T-helper 2 cell (primary cell): Measurements from ENCODE around the gene GGT6.

Experiments
- DNase-seq, 5 experiments: peaks; one replicate each; pipeline versions ENCODE4 v3.0.0 to v3.0.0-alpha.2; 2012 to 2022

GGT6 gene

DNA sequence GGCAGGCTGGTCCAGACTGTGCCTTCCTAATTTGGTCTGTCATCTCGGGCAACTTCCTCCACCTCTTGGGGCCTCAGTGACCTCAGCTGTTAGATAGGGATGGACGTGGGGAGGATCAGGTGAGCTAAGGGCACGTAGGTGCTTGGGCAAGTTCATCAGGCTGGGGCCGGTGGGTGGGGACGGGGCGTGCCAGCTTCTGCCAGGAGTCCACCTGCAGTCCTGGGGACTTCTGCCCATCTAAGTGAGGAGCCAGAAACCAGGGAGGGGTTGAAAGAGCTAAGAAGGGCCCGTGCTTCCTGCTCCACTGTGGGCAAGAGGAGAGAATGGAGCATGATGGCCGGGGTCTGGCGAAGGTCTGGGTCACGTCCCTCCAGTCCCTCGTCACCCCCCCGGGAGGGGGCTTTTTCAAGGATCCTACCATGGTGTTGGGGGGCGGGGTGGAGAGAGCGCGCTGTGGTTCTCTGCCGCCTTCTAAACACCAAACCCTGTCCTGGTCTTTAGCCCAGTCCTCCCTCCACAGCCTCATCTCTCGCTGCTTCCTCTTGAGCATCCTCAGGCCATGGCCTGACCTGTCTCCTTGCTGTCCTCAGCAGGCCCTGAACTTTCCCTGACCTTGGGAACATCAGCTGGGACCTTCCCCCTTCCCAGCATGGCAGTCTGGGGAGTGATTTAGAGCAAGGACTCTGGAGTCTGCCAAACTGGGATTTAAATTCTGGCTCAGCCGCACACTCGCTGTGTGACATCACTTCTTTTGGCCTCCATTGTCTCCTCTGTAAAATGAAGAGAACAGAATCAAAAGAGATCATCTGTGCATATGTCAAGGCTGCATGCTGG lies 40.1 kb downstream of the GGT6 start:
- DNase-seq, result no peak

DNA sequence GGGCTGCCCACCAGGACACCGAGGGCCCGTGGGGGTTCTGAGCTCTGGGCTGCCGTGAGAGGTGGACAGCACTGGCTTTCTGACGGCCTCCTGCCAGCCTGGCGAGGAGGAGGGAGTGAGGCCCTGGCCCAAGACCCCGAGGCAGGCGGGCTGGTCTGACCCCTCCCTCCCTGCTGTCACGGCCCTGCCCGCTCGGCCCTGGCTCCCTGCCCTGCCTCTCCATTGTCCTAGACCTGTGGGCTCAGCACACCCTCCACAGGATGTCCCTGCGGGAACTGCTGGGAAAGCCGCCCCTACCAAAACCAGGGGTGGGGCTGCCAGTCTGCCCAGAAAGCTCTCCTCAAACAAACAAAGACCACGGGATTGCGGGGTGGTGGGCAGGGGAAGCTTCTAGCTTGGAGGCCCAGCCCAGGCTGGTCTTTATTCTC lies 41.0 kb downstream of the GGT6 start:
- DNase-seq, result no peak

GRCh38 chr17:4518901-4519300 lies 41.5 kb downstream of the GGT6 start:
- DNase-seq, result no peak

DNA sequence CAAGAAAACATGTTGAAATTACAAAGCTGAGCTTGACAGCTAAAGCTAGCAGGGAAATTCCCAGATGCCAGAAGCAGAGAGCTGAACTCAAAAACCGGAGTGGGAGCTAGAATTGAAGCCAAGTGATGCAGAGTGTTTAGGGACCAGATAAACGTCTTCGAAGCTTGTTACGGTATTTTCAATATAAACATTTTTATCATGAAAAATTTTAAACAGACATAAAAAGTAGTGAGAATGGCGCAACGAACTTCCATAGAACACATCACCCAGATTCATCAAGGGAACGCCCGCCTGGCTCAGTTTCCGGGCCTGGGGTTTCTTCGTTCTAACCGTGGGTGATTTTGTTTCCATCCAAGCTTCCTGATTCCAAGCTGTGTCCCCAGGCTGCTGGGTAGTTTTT lies 43.6 kb downstream of the GGT6 start:
- DNase-seq, result no peak

GRCh38 chr17:4515501-4515900 lies 44.9 kb downstream of the GGT6 start:
- no peak for DNase-seq

GRCh38 chr17:4514779-4515178 lies 45.6 kb downstream of the GGT6 start:
- no peak for DNase-seq

DNA sequence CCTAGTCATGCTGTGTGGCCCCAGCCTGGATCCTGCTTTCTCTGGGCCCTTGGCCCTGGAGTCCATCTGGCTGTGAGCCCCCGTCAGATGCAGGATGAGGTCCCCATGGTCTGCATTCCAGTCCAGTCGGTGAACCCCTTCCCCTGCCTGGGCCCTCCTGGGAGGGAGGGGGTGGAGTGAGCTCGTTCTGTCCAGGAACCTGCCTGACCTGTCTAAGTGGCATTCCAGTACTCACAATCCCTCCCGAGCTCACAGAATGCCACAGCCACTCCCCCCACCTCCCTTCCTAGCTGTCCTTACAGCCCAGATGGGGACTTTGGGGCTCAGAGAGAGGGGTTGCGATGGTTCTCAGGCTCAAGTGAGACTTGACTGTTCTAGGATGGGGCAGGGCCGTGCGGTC lies 46.2 kb downstream of the GGT6 start:
- DNase-seq, result no peak

DNA sequence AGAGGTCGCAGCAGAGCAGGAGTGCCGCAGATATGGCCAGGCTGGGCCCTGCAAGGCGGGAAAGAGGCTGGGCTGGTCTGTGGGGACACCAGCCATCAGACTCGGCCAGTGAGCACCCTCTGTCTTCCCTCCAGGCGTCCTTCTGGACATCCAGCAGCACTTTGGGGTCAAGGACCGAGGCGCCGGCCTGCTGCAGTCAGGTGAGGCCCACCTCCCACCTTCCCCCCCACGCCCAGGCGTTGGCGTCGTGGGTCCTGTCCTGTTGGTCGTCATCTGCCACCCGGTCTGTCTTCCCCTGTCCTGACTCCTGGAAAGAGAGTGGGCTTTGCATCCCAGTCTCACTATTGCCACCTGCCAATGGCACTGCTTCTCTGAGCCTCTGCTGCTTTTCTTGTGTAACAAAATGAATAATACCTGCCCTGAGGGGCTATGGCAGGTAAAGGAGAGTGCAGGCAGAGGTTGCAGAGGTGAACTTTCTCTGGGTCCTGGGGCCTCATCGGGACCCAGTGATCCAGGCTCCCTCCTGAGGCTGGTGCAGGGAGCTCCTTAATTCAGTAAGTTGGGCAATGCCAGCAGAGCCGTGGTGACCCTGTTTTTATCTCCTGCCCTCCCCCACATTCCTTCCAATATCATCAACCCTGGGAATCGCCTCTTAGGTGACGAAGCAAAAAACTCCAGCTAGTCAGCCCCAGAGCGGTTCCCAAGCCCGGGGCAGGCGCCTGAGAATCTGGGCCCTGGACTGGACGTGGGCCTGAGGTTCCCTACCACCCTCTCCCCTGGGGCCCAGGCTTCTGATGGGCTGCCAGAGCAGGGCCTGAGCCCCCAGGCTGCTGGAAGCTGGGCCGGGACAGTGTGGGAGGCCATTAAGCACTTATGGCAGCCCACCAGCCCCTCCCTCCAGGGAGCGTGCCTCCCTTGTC lies 47.0 kb downstream of the GGT6 start:
- DNase-seq, result no peak

DNA sequence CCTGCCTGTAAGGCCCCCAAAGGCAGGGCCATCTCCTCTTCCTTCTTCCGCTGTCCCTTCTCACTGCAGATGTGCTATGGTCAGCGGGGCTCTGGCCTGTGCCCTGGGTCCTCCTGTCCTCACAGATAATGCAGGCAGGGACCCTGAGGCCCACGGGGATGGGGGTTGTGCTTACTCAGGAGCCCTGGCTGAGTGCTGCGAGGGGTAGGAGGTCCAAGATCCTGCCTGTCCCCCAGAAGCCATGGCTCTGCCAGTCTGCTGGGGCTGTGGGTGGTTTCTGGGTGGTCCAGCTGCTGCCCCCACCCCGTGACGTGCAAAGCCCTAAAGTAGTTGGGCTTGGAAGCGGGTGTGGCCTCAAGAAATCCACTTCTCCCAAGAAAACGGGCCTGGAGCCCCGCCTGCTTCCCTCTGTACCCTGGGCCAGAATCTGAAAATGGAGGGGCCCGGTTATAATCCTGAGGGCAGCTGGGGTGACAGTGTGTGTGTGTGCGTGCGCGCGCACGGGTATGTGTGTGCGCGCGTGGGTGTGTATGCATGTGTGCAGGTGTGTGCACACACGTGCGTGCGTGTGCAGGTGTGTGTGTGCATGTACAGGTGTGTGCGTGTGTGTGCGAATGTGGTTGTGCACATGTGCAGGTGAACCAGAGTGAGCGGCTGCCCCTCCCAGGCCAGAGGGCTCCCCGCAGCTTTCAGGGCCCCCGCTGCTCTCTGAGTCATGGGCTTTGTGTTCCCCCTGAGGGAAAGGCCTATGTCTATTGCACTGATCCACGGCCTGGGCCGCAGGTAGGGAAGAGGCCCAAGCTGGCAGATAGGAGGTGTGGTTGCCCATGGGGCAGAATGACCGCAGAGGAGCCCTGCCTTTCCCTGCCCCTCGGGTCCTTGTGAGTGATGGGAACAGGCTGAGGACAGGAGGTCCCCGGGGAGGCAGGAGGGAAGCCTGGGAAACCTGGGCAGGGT lies 47.9 kb downstream of the GGT6 start:
- no peak for DNase-seq

- no peak for DNase-seq
Measured at GRCh38 chr17:4511199-4511932, 49.0 kb downstream of the GGT6 start.

DNA sequence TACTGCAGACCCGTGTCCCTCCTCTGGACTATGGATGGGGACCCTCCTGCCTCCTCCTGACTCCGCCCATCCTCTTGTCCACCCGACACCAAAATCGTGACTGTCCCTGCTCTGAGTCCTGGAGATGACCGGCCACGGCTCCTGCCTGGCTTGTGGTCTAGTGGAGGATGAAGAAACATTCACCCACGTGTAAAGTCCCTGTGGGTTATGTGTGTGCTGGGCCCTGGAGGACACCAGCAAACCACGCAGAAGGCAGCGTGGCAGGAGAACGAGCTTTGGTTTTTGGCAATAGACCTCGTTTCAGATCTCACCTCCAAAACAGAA lies 49.8 kb downstream of the GGT6 start:
- no peak for DNase-seq

GRCh38 chr17:4509923-4510617 lies 50.3 kb downstream of the GGT6 start:
- DNase-seq, result no peak

GRCh38 chr17:4509401-4509800 lies 51.0 kb downstream of the GGT6 start:
- DNase-seq, result peak in 1 of 5 experiments; percentile 60

GRCh38 chr17:4508207-4508606 lies 52.2 kb downstream of the GGT6 start:
- no peak for DNase-seq

GRCh38 chr17:4507361-4508111 lies 52.8 kb downstream of the GGT6 start:
- DNase-seq, result no peak
